IPS-NIHi7 (cell line): ENCODE results near the gene VSTM1.
"Not testable (repeated sequence)": the region's sequence is repeated elsewhere in the genome, so short reads cannot be mapped to it uniquely, and the experiment has no call there.

Source experiments
- DNase-seq: peaks from one replicate; pipeline ENCODE4 v3.0.0; 2012; ENCODE audit warnings: mixed read lengths; ENCODE audit errors: extremely low spot score

VSTM1 gene

GRCh38 chr19:54063350-54064116, at the start of gene VSTM1:
Gene VSTM1 (minus strand): TSS chr19:54063897. CDS start chr19:54063777, 120 bp downstream.
- no peak for DNase-seq

GRCh38 chr19:54109651-54110050, 46.0 kb upstream of the VSTM1 start:
- no peak for DNase-seq

DNA sequence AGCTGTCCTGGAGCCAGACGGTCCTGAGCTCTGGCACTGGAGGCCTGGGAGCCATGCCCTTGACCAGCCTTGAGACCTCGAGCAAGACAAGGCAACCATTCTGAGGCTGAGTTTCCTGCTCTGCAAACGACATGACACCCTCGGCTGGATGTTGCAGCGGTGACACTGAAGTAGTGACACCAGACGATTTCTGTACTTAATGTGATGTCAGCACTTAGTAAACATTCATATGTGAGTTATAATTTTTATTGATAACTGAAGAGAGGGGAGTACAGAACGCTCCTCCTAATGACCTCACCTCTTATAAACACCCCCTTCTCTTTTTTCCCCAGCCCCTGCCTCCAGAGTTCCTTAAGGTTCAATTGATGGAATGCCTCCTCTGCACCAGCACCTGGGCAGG, 44.8 kb upstream of the VSTM1 start:
- no peak for DNase-seq

DNA sequence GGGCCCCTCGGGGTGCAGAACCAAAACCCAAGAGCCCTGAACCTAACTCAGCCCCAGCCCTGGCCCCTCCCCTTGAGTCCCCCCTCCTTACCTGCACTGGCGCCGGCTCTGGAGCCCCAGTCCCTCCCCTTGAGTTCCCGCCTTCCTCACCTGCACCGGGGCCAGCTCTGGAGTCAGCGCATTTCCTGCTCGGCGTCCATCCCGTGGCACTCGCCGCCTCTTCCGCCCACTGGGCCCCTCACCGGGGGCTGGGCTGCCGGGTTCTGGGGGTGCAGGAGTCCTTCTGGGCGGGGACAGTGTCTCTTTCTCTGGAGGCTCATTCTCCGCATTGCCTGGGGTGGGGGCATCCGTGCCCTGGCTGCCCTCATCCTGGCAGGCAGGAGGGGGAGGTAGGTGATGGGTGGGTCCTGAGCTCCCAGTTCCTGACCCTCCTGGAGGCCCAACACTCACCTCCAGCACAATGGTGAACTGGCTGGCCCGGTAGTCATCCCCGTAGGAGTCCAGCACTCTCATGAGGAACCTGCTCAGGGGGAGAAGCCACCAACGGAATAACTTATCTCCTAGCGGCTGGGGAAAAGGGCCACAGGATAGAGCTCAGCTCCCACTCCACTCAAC, 44.3 kb upstream of the VSTM1 start:
- DNase-seq, result no peak

GRCh38 chr19:54106716-54107115, 43.0 kb upstream of the VSTM1 start:
- no peak for DNase-seq

DNA sequence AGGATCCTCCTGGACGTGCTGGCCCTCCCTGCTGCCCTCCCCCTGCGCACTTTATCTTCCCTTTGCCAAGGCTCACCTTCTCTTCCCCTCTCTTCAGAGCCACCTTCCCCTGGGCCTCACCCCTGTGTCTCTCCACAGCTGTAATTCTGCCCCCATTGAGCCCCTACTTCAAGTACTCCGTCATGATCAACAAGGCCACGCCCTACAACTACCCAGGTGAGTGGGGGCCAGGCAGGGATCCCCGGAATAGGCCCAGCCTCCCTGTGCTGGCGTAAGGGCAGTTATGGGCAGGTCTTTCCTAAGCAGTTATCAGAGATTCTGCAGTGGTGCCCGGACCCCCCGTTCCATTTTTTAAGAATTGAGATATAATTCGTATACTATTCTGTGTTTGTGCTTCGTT, 42.1 kb upstream of the VSTM1 start:
- DNase-seq, result no peak

DNA sequence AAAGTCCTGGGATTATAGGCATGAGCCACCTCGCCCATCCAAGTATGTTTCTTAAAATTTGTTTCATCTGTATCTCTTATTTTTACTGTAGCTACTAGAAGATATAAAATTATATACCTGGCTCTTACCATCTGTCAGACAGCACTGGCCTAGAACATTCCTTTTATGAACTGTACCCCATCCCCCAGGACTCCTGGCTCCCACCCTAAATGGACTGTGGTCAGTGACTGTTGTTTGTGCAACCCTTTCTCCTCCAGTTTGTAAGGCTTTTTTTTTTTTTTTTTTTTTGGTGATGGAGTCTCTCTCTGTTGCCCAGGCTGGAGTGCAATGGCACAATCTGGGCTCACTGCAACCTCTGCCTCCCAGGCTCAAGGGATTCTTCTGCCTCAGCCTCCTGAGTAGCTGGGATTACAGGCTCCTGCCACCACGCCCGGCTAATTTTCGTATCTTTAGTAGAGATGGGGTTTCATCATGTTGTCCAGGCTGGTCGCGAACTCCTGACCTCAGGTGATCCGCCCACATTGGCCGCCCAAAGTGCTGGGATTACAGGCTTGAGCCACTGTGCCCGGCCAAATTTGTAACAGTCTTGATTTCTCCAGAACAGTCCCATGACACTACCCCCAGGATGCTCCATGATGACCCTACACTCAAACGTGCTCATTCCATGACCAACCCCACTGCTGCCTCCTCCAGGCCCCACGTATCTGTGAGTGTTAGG, 41.5 kb upstream of the VSTM1 start:
- DNase-seq, result no peak

- DNase-seq, result peak; percentile 100
Observed at GRCh38 chr19:54102421-54103169, 38.9 kb upstream of the VSTM1 start, which contains the start of gene NDUFA3. Gene NDUFA3 (plus strand): TSS chr19:54102855. CDS start chr19:54102879, 24 bp downstream.

- no peak for DNase-seq
Observed at GRCh38 chr19:54100561-54100960, 36.9 kb upstream of the VSTM1 start, which contains the start of gene OSCAR. Gene OSCAR (minus strand): TSS chr19:54100803. CDS start chr19:54100792, 11 bp downstream.

- not testable (repeated sequence) for DNase-seq
Observed at GRCh38 chr19:54099903-54100255, 36.2 kb upstream of the VSTM1 start.

DNA sequence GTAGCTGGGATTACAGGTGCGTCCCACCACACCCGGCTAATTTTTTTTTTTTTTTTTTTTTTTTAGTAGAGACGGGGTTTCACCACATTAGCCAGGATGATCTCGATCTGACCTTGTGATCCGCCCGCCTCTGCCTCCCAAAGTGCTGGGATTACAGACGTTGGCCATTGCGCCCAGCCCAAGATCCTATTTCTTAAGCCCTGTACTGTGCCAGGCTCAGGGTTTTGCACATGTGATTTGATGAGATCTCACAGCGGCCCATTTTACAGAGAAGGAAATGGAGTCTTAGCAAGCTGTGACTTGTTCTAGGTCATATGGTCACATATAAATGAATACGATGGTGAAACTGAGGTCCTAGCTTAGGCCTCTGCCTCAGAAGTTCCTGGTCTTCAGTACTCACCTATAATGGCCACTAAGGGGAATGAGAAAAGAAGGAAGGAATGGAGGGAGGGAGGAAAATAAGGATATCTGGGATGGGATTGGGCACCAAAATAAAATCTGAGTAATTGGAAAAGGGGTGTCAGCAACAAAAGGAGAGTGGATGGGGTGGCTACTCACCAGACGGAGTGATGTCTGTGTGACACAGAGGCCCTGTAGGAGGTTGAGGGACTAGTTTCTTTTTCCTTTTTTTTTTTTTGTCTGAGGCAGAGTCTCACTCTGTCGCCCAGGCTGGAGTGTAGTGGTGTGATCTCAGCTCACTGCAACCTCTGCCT, 35.6 kb upstream of the VSTM1 start:
- DNase-seq, result no peak

DNA sequence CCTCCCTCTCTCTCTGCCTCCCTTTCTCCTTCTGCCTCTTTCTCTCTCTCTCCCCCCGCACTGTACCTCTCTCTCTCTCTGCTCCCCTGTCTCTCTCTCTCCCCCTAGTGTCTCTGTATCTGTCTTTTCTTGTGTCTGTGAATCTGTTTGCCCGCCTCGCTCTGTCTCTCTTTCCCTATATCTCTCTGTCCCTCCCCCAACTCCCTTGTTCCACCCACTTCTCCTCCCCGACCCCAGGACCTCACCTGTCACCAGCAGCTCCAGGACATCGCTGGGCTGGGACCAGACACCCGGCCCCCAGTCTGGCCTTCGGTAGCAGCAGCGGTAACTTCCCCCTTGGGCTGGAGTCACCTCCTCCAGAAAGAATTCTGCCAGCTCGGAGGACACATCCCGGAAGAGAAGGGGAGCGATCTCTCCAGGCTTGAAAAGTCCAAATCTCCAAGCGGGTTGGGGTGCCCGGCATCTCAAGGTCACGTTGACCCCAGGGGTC, 33.0 kb upstream of the VSTM1 start:
- peak; percentile 34 for DNase-seq

DNA sequence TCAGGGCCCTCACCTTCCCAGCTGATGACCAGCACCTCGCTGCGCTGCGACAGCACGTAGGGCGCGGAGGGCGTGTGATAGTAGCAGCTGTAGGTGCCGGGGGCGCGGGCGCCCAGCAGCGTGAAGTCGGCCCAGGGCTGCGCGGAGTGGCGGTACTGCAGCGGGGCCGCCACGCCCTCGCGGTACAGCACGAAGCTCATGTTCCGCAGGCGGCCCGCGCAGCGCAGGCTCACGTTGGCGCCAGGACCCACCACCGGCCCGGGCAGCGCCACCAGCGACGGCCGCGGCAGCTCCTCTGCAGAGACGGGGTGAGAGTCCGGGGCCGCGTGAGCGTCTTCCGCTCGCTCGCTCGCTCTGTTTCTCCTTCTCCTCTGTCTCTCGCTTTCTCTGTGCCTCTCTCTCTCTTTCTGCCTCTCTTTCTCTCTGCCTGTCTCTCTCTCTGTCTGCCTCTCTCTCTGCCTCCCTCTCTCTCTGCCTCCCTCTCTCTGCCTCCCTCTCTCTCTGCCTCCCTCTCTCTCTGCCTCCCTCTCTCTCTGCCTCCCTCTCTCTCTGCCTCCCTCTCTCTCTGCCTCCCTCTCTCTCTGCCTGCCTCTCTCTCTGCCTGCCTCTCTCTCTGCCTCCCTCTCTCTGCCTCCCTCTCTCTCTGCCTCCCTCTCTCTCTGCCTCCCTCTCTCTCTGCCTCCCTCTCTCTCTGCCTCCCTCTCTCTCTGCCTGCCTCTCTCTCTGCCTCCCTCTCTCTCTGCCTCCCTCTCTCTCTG, 32.3 kb upstream of the VSTM1 start:
- peak; percentile 67 for DNase-seq

DNA sequence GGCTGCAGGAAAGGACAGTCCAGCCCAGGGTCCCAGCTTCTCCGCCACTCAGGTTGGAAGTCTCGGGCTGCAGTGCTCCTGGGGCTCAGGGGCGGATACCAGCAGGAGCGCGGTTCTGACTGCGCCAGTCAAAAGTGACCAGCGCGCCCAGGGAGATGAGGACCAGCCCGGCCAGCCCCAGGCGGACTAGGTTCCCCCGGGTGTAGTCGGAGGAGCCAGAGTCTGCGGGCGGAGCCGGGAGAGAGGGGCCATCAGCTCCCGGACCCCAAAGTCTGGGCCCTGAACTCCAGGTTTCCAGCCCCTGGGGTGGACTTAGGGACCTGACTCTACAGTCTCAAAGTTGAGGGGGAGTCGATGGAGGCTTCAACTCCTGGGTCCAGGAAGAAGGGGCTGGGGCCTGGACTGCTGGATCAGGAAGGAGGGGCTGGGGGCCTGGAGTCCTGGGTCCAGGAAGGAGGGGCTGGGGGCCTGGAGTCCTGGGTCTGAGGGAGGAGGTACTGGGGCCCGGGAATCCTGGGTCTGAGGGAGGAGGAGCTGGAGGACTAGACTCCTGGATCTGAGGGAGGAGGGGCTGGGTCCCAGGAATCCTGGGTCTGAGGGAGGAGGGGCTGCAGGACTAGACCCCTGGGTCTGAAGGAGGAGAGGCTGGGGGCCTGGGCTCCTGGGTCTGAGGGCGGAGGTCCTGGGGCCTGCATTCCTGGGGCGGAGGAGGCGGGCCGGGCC, 31.6 kb upstream of the VSTM1 start:
- DNase-seq, result no peak

DNA sequence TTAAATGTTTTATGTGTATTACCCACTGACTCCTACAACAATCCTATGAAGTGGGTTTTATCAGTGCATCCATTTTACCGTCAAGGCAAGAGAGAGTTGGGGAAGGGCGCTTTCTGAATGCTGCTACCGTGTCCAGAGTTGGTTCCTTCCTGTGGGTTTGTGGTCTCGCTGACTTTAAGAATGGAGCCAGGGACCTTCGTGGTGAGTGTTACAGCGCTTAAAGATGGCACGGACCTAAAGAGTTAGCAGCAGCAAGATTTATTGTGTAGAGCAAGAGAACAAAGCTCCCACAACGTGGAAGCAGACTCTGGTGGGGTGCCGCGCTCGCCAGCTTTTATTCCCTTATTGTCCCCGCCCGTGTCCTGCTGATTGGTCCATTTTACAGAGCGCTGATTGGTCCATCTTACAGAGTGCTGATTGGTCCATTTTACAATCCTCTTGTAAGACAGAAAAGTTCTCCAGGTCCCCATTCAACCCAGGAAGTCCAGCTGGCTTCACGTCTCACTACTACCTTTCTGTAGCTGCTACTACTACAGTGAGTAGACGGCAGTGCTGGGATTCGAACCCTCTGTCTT, 30.8 kb upstream of the VSTM1 start:
- no peak for DNase-seq

- DNase-seq, result no peak
Observed at GRCh38 chr19:54084410-54084809, 20.7 kb upstream of the VSTM1 start.

DNA sequence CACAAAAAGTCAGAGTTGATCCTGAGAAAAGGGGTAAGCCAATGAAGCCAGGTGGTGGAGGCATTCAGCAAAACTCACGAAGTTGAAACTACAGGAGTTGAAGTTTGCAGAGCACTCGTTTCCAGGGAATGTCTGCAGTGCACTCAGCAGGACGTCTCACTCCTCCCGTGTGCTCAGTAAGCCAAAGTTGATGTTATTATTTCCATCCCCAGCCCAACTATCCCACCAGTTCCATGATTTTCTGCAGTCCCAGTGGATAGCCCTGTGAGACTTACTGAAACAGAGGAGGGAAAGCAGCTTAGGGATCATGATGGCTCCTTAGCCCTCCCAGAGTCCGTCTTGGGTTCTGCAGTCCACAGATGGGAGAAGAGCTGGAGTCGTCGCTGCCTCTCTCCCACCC, 17.3 kb upstream of the VSTM1 start, which contains the start of gene TARM1:
Gene TARM1, minus strand, starts transcription at position 334 of the 400 bp plus-strand sequence. Its CDS starts 25 bp downstream, at position 309.
- no peak for DNase-seq

DNA sequence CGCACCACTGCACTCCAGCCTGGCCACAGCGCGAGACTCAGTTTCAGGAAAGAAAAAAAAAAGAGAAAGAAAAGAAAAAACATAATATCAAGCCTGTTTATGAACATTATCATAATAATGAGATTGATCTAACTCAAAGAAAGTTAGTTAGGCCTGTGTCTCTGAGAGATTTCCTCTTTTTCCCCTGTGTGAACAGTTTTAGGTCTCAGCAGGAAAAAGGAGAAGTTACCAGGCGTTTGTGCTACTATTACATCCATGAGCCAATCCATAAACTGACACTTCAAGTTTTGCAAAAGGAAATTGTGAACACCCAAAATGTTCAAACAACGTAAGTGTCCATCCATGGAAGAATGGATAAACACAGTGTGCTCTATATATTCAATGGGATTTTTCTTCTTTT, 13.6 kb upstream of the VSTM1 start:
- DNase-seq, result no peak

DNA sequence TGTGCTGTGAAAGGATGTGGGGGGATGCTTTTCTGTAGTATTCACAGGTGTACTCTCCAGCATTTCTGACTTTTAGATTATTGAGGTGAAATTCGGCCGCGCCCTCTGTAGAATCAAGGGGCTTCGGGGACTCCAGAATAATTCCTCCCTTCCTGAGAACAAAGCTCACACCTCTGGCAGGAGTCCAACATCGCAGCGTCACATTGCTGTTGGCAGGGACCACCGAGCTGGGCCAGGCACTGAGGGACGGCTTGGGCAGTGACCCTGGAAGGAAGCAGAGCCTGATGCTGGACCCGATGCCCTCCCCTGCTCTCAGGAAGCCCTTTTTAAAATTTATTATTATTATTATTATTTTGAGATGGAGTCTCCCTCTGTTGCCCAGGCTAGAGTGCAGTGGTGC, 11.2 kb upstream of the VSTM1 start:
- no peak for DNase-seq
